HEK293 (cell line): Measurements from ENCODE around the gene PACRG.

Source experiments
- CTCF ChIA-PET: fragments of 350-600 bp; formaldehyde crosslinking; extraction: SDS; loops from one replicate; lab custom pipeline; 2021; ENCODE audit warnings: antibody characterized with exemption; lab: Yijun Ruan, JAX
- POLR2A ChIA-PET: fragments of 300-600 bp; formaldehyde crosslinking; extraction: SDS; loops from one replicate; lab custom pipeline; 2020; ENCODE audit warnings: antibody characterized with exemption, inconsistent platforms; lab: Yijun Ruan, JAX
- H3K27ac ChIP-seq: fragments of 200-500 bp; sonication (Bioruptor generic); 2 replicates; pipeline ENCODE4 v1.5.1; 2014; ENCODE audit warnings: low read depth, low read length, control low read depth, inconsistent platforms; ENCODE audit errors: extremely low read depth
- H3K36me3 ChIP-seq, 2 experiments: fragments of 200-500 bp in 1 of 2; sonication (Bioruptor generic) in 1 of 2; 1 replicate in 1 of 2; 2 replicates in 1 of 2; pipeline ENCODE4 v1.5.1; 2014 to 2017; ENCODE audit warnings: inconsistent platforms in 2 of 2, low read length in 2 of 2; ENCODE audit not compliant: control insufficient read depth in 2 of 2, insufficient read depth in 1 of 2
- H3K4me1 ChIP-seq: fragments of 200-500 bp; sonication (Bioruptor generic); 2 replicates; pipeline ENCODE4 v1.5.1; 2014; ENCODE audit warnings: mild to moderate bottlenecking, low read length, inconsistent platforms; ENCODE audit not compliant: control insufficient read depth, insufficient read depth
- H3K4me3 ChIP-seq: 2 replicates; pipeline ENCODE4 v1.5.1; 2011; ENCODE audit warnings: low read depth, mild to moderate bottlenecking, control low read depth, low read length, moderate library complexity
- H3K9me3 ChIP-seq: fragments of 200-500 bp; sonication (Bioruptor generic); 2 replicates; pipeline ENCODE4 v1.5.1; 2014; ENCODE audit warnings: low read depth, low read length, inconsistent platforms; ENCODE audit not compliant: control insufficient read depth, insufficient read depth
- ELK4 ChIP-seq: IDR thresholded peaks from 2 replicates; pipeline ENCODE4 v1.6.1; 2011; ENCODE audit warnings: mild to moderate bottlenecking, low read depth, low read length, borderline replicate concordance
- KLF1 ChIP-seq: fragments of 450-650 bp; formaldehyde crosslinking; IDR thresholded peaks from 2 replicates; pipeline ENCODE4 v1.5.1; 2016; ENCODE audit warnings: missing biosample characterization, missing genetic modification characterization
- TRIM28 ChIP-seq: IDR thresholded peaks from 2 replicates; pipeline ENCODE4 v1.6.1; 2011; ENCODE audit warnings: low read length, control low read depth, borderline replicate concordance
- ZBTB1 ChIP-seq: fragments of 450-650 bp; formaldehyde crosslinking; IDR thresholded peaks from 2 replicates; pipeline ENCODE4 v1.5.1; 2016; ENCODE audit warnings: missing biosample characterization, missing genetic modification characterization
- ZBTB21 ChIP-seq: fragments of 450-650 bp; formaldehyde crosslinking; IDR thresholded peaks from 2 replicates; pipeline ENCODE4 v1.5.1; 2017; ENCODE audit warnings: missing biosample characterization, missing genetic modification characterization
- ZFP69B ChIP-seq: fragments of 450-650 bp; formaldehyde crosslinking; IDR thresholded peaks from 2 replicates; pipeline ENCODE4 v1.5.1; 2016; ENCODE audit warnings: missing biosample characterization, missing genetic modification characterization
- ZNF146 ChIP-seq: fragments of 450-650 bp; formaldehyde crosslinking; IDR thresholded peaks from 2 replicates; pipeline ENCODE4 v1.5.1; 2016; ENCODE audit warnings: missing biosample characterization, missing genetic modification characterization
- ZNF155 ChIP-seq: fragments of 450-650 bp; formaldehyde crosslinking; IDR thresholded peaks from 2 replicates; pipeline ENCODE4 v1.5.1; 2016; ENCODE audit warnings: missing biosample characterization, missing genetic modification characterization
- ZNF23 ChIP-seq: fragments of 450-650 bp; formaldehyde crosslinking; IDR thresholded peaks from 2 replicates; pipeline ENCODE4 v1.5.1; 2016; ENCODE audit warnings: missing biosample characterization, missing genetic modification characterization, borderline replicate concordance
- ZNF24 ChIP-seq: fragments of 450-650 bp; formaldehyde crosslinking; IDR thresholded peaks from 2 replicates; pipeline ENCODE4 v1.5.1; 2016; ENCODE audit warnings: missing biosample characterization, missing genetic modification characterization
- ZNF26 ChIP-seq: fragments of 450-650 bp; formaldehyde crosslinking; IDR thresholded peaks from 2 replicates; pipeline ENCODE4 v1.5.1; 2016; ENCODE audit warnings: missing biosample characterization, missing genetic modification characterization
- ZNF324 ChIP-seq: fragments of 450-650 bp; formaldehyde crosslinking; IDR thresholded peaks from 2 replicates; pipeline ENCODE4 v1.5.1; 2016; ENCODE audit warnings: missing biosample characterization, missing genetic modification characterization
- ZNF544 ChIP-seq: fragments of 450-650 bp; formaldehyde crosslinking; IDR thresholded peaks from 2 replicates; pipeline ENCODE4 v1.5.0; 2017; ENCODE audit warnings: missing biosample characterization, missing genetic modification characterization
- ZNF549 ChIP-seq: fragments of 450-650 bp; IDR thresholded peaks from 2 replicates; pipeline ENCODE4 v1.5.1; 2018; ENCODE audit warnings: missing biosample characterization, missing genetic modification characterization, mild to moderate bottlenecking, inconsistent platforms, moderate library complexity
- ZNF623 ChIP-seq: fragments of 450-650 bp; formaldehyde crosslinking; IDR thresholded peaks from 2 replicates; pipeline ENCODE4 v1.5.1; 2016; ENCODE audit warnings: missing biosample characterization, missing genetic modification characterization
- ZNF645 ChIP-seq: fragments of 450-650 bp; formaldehyde crosslinking; IDR thresholded peaks from 2 replicates; pipeline ENCODE4; 2016; ENCODE audit warnings: missing biosample characterization, missing genetic modification characterization
- ZNF664 ChIP-seq: fragments of 450-650 bp; formaldehyde crosslinking; IDR thresholded peaks from 2 replicates; pipeline ENCODE4 v1.5.1; 2016; ENCODE audit warnings: missing biosample characterization, missing genetic modification characterization
- ZNF670 ChIP-seq: fragments of 450-650 bp; formaldehyde crosslinking; IDR thresholded peaks from 2 replicates; pipeline ENCODE4 v1.5.1; 2016; ENCODE audit warnings: missing biosample characterization, missing genetic modification characterization, low read depth
- ZNF76 ChIP-seq: fragments of 450-650 bp; formaldehyde crosslinking; IDR thresholded peaks from 2 replicates; pipeline ENCODE4; 2016; ENCODE audit warnings: low read depth, missing biosample characterization, missing genetic modification characterization, borderline replicate concordance
- ZNF830 ChIP-seq: fragments of 450-650 bp; IDR thresholded peaks from 2 replicates; pipeline ENCODE4 v1.5.0; 2018; ENCODE audit warnings: missing biosample characterization, missing genetic modification characterization, low read depth, mild to moderate bottlenecking, moderate library complexity
- ZNF837 ChIP-seq: fragments of 450-650 bp; formaldehyde crosslinking; IDR thresholded peaks from 2 replicates; pipeline ENCODE4 v1.5.1; 2016; ENCODE audit warnings: missing biosample characterization, missing genetic modification characterization
- TF ChIP-seq, protein P1 (sequence below): fragments of 450-650 bp; formaldehyde crosslinking; IDR thresholded peaks from 2 replicates; pipeline ENCODE4 v1.5.1; 2017; ENCODE audit warnings: missing biosample characterization, missing genetic modification characterization

Gene PACRG

GRCh38 chr6:163313566-163313965, 585.8 kb downstream of the PACRG start:
- Histone ChIP-seq H3K9me3 (no peaks in the 10 kb centered on the region), H3K27ac (no peak overlapping the region), H3K36me3 (no peaks in the 10 kb centered on the region), H3K4me3 (no peak overlapping the region), H3K4me1 (no peaks in the 10 kb centered on the region)
- POLR2A ChIA-PET: no interaction called here
- TF ChIP-seq ZNF664 (tag by site-specific recombination): no peak
- no peak for TF ChIP-seq ZNF76 (tag by site-specific recombination)
- no peak for TF ChIP-seq ZBTB21 (tag by site-specific recombination)
- TF ChIP-seq ZFP69B (tag by site-specific recombination): no peak
- TF ChIP-seq ZNF645: no peak
- TF ChIP-seq ZNF830 (tag by site-specific recombination): no peak
- TF ChIP-seq TRIM28: no peak
- TF ChIP-seq ZNF549 (tag by site-specific recombination): no peak
- no peak for TF ChIP-seq ZNF670 (tag by site-specific recombination)
- no peak for TF ChIP-seq ZNF837 (tag by site-specific recombination)
- TF ChIP-seq ZNF623: no peak
- no peak for TF ChIP-seq ZNF544
- CTCF ChIA-PET: no interaction called here

DNA sequence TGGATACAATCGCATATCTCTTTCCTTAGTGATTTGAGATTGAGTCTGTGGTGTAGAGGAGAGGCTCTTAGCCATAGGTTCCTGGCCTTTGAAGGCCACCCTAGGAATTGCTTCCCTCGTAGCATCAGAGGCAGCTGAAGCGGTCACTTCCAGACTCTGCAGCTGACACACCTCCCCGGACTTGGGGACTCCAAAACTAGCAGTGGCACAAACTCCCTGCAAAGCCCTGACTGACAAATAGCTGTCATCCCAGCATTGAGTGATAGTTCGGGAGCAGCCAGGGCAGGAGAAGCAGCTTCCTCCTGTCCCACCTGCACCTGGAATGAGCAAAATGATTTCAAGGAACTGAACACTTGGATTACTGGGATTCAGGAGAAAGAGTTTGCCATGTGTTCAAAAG, 586.2 kb downstream of the PACRG start:
- Histone ChIP-seq H3K4me1 (no peaks in the 10 kb centered on the region), H3K27ac (no peak overlapping the region), H3K36me3 (no peaks in the 10 kb centered on the region), H3K4me3 (no peak overlapping the region), H3K9me3 (no peaks in the 10 kb centered on the region)
- ChIA-PET POLR2A (no interaction called here), CTCF (no interaction called here)
- no peak for TF ChIP-seq ZNF24 (tag by site-specific recombination)
- no peak for TF ChIP-seq ZNF23 (tag by site-specific recombination)
- TF ChIP-seq ELK4: no peak
- no peak for TF ChIP-seq ZNF26
- TF ChIP-seq ZNF146: no peak
- no peak for TF ChIP-seq ZNF549 (tag by site-specific recombination)
- TF ChIP-seq, protein P1, sequence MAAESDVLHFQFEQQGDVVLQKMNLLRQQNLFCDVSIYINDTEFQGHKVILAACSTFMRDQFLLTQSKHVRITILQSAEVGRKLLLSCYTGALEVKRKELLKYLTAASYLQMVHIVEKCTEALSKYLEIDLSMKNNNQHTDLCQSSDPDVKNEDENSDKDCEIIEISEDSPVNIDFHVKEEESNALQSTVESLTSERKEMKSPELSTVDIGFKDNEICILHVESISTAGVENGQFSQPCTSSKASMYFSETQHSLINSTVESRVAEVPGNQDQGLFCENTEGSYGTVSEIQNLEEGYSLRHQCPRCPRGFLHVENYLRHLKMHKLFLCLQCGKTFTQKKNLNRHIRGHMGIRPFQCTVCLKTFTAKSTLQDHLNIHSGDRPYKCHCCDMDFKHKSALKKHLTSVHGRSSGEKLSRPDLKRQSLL (tag by site-specific recombination): no peak
- TF ChIP-seq KLF1 (tag by site-specific recombination): no peak
- TF ChIP-seq ZNF324 (tag by site-specific recombination): no peak
- TF ChIP-seq ZNF155 (tag by site-specific recombination): no peak
- TF ChIP-seq ZBTB1 (tag by site-specific recombination): no peak
